NCI-H2227 treated with DMSO at 0.1 percent for 48 hours (cell line): ENCODE data around the gene PLEKHA6.

Experiments used
- DNase-seq: peaks from one replicate; lab custom pipeline; 2025; lab: John Stamatoyannopoulos, UW

The PLEKHA6 gene

GRCh38 chr1:204190212-204191211 lies 169.2 kb downstream of the PLEKHA6 start:
- peak; percentile 38 for DNase-seq

- DNase-seq, result no peak
Observed at GRCh38 chr1:204188959-204189639, 170.6 kb downstream of the PLEKHA6 start.

GRCh38 chr1:204186597-204186996 lies 173.1 kb downstream of the PLEKHA6 start:
- DNase-seq, result no peak

DNA sequence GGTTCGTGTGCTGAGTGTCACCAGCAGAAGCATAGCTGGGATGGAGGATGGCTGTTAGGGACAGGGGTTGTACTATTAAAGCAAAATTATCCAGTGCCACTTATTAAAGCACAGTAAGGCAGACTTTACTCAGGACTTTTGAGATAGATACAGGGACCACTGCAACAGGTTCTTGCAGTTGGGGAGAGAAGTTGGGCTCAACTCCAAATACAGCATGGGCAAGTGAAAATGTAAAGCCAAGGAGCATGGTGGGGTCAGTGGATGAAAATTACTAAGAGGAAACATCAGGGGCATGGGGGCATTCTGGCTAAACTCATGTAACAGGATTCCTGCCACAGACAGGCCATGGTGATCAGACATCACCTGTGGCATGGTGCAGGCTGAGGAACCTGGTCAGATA lies 178.6 kb downstream of the PLEKHA6 start:
- no peak for DNase-seq

DNA sequence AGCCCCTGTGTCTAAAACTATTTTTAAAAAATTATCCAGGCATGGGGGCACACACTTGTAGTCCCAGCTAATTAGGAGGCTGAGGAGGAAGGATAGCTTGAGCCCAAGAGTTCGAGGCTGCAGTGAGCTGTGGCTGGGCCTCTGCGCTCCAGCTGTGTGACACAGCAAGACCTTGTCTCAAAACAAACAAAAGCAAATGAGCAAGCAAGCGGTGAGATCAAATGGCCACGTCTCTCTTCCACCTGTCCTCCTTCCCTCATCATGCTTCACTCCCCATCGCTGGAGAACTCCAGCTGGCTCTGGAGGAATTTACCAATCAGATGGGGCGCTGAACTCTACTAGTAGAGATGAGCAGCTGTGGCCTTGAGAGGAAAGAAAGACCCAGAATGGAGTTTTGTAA lies 179.6 kb downstream of the PLEKHA6 start:
- DNase-seq, result no peak

DNA sequence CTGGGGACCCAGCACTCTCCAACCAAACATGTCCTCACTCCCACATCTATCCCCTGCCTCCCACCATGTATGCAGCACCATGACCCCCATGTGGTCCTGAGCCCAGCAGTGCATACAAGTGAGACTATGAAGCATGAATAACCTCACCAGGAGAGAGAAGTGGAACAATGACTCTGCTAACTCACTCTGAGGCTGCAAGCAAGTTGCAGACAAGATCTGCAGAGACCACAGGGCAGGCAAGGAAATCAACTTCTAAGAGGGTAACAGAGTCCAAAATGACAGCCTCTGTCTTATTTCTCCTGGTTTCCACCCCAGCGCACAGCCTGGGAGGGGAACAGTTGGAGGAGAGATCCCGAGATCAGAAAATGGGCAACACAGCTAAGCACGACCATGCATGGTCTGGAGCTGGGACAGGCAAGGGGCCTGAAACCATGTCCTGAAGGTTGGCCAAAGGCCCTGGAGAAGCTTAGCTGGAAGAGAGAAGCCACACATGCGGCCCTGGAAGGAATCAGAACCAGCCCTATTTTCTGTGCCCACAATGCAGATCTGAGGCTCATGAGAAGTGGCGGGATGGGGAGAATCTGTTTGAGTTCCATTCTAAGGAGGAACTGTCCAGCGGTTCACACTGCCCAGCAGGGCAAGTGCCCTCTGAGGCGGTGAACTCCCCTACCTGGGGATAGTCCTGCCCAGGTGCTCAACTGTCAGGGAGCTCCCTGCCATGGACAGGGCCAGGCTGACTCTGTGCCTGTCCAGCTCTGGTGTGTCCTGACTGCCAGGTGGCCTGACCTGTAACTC lies 181.0 kb downstream of the PLEKHA6 start:
- DNase-seq, result no peak

- no peak for DNase-seq
Observed at GRCh38 chr1:204177133-204177532, 182.6 kb downstream of the PLEKHA6 start.

DNA sequence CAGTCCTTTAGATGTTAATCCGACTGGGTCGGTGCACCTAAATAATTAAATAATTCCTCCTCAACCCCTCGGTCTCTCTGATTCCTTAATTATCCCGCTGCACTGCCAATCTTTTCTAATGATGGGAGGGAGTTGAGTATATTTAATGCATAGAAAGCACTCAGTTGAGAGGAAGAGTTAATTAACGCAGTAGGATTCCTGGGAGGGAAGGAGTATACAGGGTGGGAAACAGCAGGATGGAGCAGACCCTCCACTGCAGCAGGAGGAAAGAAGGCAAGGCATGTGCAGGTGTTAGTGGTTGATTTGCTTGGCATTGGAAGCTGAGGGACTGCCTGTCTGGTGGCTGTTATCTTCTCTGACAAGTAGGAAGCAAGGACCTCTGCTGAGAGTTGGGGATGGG lies 183.7 kb downstream of the PLEKHA6 start:
- DNase-seq, result no peak

DNA sequence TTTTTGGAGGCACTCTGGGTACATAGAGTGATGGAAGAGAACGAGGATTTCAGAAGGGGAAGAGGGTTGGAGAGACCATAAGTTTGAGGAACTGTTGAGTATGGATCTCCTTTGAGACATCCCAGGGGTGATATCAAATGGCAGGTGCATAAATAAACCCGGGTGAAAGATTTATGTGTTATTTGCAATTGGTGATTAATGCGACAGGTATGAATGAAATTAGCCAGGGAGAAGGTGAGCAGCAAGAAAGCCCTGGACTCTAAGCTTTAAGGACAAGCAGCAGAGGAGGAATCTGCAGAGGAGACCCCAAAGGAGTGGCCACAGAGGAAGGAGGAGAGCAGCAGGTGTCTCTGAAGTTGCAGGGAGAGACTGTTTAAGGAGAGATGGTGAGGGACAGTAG lies 184.8 kb downstream of the PLEKHA6 start:
- DNase-seq, result no peak

DNA sequence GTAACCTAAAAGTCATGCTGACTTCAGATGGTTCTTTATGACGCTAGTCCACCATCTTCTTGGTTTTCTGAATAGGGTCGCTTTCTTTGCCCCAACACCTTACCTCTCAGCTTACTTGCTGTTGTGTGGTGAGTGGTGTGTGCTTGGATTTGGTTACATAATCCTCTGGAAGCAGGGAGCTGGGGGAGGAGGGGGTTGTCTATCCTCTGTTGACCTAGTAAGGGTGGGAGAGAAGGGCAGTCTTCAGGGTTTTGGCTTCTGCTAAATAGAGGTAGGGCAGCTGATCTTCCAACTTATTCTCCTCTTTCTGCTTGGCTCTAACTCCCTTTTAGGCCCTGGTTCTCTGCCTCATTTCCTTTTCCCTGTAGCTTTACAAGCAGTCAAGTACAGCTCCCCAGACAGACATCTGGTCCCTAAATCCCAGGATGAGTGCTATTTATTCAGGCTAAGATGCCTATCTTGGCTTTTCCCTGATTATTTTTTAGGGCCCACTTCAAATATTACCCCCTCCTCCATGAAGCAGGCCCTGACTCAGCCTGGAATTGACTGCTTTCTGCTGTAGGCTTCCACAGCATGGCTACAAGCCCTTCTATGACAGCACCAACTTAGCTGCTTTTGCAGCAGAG lies 187.2 kb downstream of the PLEKHA6 start:
- DNase-seq, result no peak

- no peak for DNase-seq
Observed at GRCh38 chr1:204171751-204172178, 188.0 kb downstream of the PLEKHA6 start.

DNA sequence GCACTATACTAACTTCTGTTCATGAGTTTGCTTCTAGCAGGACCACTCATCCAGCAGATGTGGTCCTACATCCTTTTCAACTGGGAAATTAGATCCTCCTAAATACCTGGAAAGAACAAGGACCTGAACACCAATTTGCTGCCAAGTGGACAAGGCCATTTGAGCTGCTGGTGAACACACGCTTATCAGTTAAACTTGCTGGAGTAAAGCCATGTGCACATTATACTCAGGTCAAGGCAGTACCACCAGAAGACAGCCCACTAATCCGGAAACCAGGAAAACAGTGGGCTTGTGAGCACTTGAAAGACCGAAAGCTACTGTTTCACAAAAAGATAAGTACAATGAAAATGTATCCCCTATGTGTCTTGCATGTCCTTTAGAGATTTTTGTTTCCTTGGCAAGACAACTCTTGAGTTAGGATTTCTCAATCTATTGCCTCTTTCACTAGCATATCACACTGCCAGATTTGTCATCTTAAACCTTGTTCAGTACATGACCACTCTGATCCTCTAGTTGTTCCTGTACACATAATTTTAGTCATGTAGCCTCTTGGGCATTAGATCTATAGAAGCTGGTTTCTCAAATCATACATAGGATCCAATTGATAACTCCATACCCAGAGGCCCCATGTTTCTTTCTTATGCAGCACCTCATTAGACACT lies 189.1 kb downstream of the PLEKHA6 start:
- DNase-seq, result no peak

DNA sequence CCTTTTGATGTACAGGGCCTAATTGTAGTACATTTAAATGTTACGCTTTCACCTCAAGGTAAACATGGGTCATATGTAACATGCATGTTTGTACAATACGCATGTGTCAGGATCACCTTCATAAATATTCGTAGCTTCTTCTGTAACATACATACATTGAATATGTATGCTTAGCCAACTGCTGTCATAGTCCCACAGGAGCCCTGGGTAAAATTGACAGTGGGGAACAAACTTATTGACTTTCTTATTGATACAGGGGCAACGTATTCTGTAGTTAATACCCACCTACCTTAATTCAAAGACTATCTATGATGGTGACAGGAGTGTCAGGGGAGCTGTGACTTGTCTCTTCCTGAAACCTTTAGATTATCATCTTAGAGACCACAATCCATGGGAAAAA lies 189.9 kb downstream of the PLEKHA6 start:
- no peak for DNase-seq
